HepG2 (cell line): ENCODE measurements around the gene TBRG4. TPM values are rescaled to one million over a fixed set of nuclear protein-coding genes. Genes with fewer than 3 reads are reported as not detected.

Experiments used
- ATAC-seq: fragments of 200-7000 bp; cut with Tn5 transposase; 3 replicates; pipeline ENCODE4 v1.9.1; 2020; ENCODE audit warnings: mild to moderate bottlenecking, moderate library complexity
- BruUV-seq: library from RNA; stranded (reverse); fragments of 400-500 nt; replicated peaks from 2 replicates; lab custom pipeline; 2021; lab: Mats Ljungman, UMichigan
- CTCF ChIA-PET: fragments of 300-600 bp; formaldehyde crosslinking; extraction: SDS; loops from one replicate; lab custom pipeline; 2021; ENCODE audit warnings: low total read pairs, inconsistent platforms, low intra/inter-chr PET ratio; lab: Yijun Ruan, JAX
- POLR2A ChIA-PET: fragments of 350-600 bp; sonication (Branson Sonifier 250); formaldehyde crosslinking; loops from one replicate; lab custom pipeline; 2020; ENCODE audit warnings: antibody characterized with exemption, inconsistent platforms; lab: Yijun Ruan, JAX
- DNase-seq: peaks from one replicate; pipeline ENCODE4 v3.0.0-alpha.2; 2015; ENCODE audit warnings: low spot score
- FAIRE-seq: peaks from 3 replicates; lab custom pipeline; 2011; peaks lifted over from hg19 to GRCh38; lab: Jason Lieb, UNC
- H2AFZ ChIP-seq: one replicate; pipeline ENCODE4 v1.6.1; 2011; ENCODE audit warnings: low read length, inconsistent platforms
- H3K27ac ChIP-seq: fragments of 300-600 bp; 3 replicates; pipeline ENCODE4 v1.8.0; 2011; ENCODE audit warnings: mixed run types, mild to moderate bottlenecking, mixed read lengths, low read length, inconsistent platforms; ENCODE audit not compliant: insufficient read depth; ENCODE audit errors: extremely low read length
- H3K27me3 ChIP-seq, 2 experiments: fragments of 200-600 bp in 1 of 2; 2 replicates in 1 of 2; 3 replicates in 1 of 2; pipeline versions ENCODE4 v1.6.0 to v1.8.0; 2011; ENCODE audit warnings: low read length in 2 of 2, mild to moderate bottlenecking in 2 of 2, moderate library complexity in 2 of 2, inconsistent platforms in 1 of 2; ENCODE audit not compliant: insufficient read depth in 2 of 2, control insufficient read depth in 1 of 2
- H3K36me3 ChIP-seq, 2 experiments: fragments of 200-600 bp in 1 of 2; replicated peaks in 1 of 2; 2 replicates in 1 of 2; 3 replicates in 1 of 2; pipeline versions ENCODE4 v1.5.1 to v1.8.0; 2011; ENCODE audit warnings: low read length in 2 of 2, inconsistent platforms in 1 of 2; ENCODE audit not compliant: insufficient read depth in 2 of 2, control insufficient read depth in 1 of 2
- H3K4me1 ChIP-seq: 2 replicates; pipeline ENCODE4 v1.5.1; 2012; ENCODE audit warnings: low read length, inconsistent platforms; ENCODE audit not compliant: insufficient read depth
- H3K4me2 ChIP-seq: 2 replicates; pipeline ENCODE4 v1.6.0; 2011; ENCODE audit warnings: low read depth, low read length, inconsistent platforms
- H3K4me3 ChIP-seq, 3 experiments: fragments of 200-600 bp in 1 of 3; sonication (generic), shearing (Covaris generic) in 1 of 3; replicated peaks in 1 of 3; 2 replicates each; pipeline ENCODE4 v1.5.1; 2011 to 2016; ENCODE audit warnings: low read length in 3 of 3, inconsistent platforms in 2 of 3, low read depth in 2 of 3, mild to moderate bottlenecking in 2 of 3, control low read depth in 1 of 3, mixed read lengths in 1 of 3; ENCODE audit not compliant: insufficient read depth in 1 of 3
- H3K79me2 ChIP-seq: one replicate; pipeline ENCODE4 v1.6.1; 2011; ENCODE audit warnings: low read length, inconsistent platforms; ENCODE audit not compliant: insufficient read depth
- H3K9ac ChIP-seq: 2 replicates; pipeline ENCODE4 v1.6.0; 2011; ENCODE audit warnings: mild to moderate bottlenecking, low read depth, low read length, inconsistent platforms; ENCODE audit not compliant: insufficient read depth
- H3K9me3 ChIP-seq: 2 replicates; pipeline ENCODE4 v1.5.1; 2012; ENCODE audit warnings: mild to moderate bottlenecking, low read length
- H4K20me1 ChIP-seq: 2 replicates; pipeline ENCODE4 v1.6.0; 2011; ENCODE audit warnings: inconsistent platforms, mild to moderate bottlenecking, low read length, moderate library complexity; ENCODE audit not compliant: insufficient read depth
- CHCHD3 ChIP-seq: sonication (generic); formaldehyde crosslinking; IDR thresholded peaks from 2 replicates; pipeline ENCODE4 v1.8.0; 2022; ENCODE audit warnings: mild to moderate bottlenecking, missing genetic modification reagents, moderate library complexity
- CREM ChIP-seq, 2 experiments: sonication (generic) in 1 of 2; formaldehyde crosslinking in 1 of 2; IDR thresholded peaks; 2 replicates each; pipeline versions ENCODE4 v1.4.0 to v1.6.1; 2016 to 2020; ENCODE audit warnings: antibody characterized with exemption in 1 of 2, mild to moderate bottlenecking in 1 of 2, missing genetic modification reagents in 1 of 2
- FOXO1 ChIP-seq: sonication (generic); formaldehyde crosslinking; IDR thresholded peaks from 2 replicates; pipeline ENCODE4 v1.4.0; 2020; ENCODE audit warnings: missing genetic modification reagents
- HIC2 ChIP-seq: sonication (generic); formaldehyde crosslinking; IDR thresholded peaks from 2 replicates; pipeline ENCODE4 v1.9.0; 2022; ENCODE audit warnings: low read depth, missing genetic modification reagents
- HNRNPK ChIP-seq: fragments of 200-400 bp; formaldehyde crosslinking; IDR thresholded peaks from 2 replicates; pipeline ENCODE4 v1.6.1; 2018; ENCODE audit warnings: low read length, low read depth, moderate library complexity, mild to moderate bottlenecking; ENCODE audit not compliant: poor library complexity, severe bottlenecking
- MXD1 ChIP-seq: sonication (generic); formaldehyde crosslinking; IDR thresholded peaks from 2 replicates; pipeline ENCODE4 v1.4.0; 2020; ENCODE audit warnings: mild to moderate bottlenecking, missing genetic modification reagents
- NFE2 ChIP-seq: sonication (generic); formaldehyde crosslinking; IDR thresholded peaks from 2 replicates; pipeline ENCODE4 v1.4.0; 2020; ENCODE audit warnings: missing genetic modification reagents
- NR2F2 ChIP-seq: IDR thresholded peaks from 2 replicates; pipeline ENCODE4 v1.6.1; 2012; ENCODE audit warnings: low read depth, inconsistent platforms, borderline replicate concordance
- SRY ChIP-seq: sonication (generic); formaldehyde crosslinking; IDR thresholded peaks from 2 replicates; pipeline ENCODE4 v1.8.0; 2022; ENCODE audit warnings: mild to moderate bottlenecking, missing genetic modification reagents
- TMF1 ChIP-seq: sonication (generic); formaldehyde crosslinking; IDR thresholded peaks from 2 replicates; pipeline ENCODE4 v1.8.1; 2022; ENCODE audit warnings: low read depth, missing genetic modification reagents
- ZBED4 ChIP-seq: sonication (generic); formaldehyde crosslinking; IDR thresholded peaks from 2 replicates; pipeline ENCODE4 v1.4.0; 2020; ENCODE audit warnings: missing genetic modification reagents, borderline replicate concordance
- ZBTB25 ChIP-seq: IDR thresholded peaks from 2 replicates; pipeline ENCODE4 v1.6.1; 2018; ENCODE audit warnings: missing genetic modification reagents
- ZKSCAN1 ChIP-seq: fragments of 150-350 bp; IDR thresholded peaks from 2 replicates; pipeline ENCODE4 v1.6.1; 2014; ENCODE audit warnings: low read length
- ZNF703 ChIP-seq: sonication (generic); formaldehyde crosslinking; IDR thresholded peaks from 2 replicates; pipeline ENCODE4 v1.5.1; 2020; ENCODE audit warnings: missing genetic modification reagents, mild to moderate bottlenecking, moderate library complexity, borderline replicate concordance
- ZSCAN25 ChIP-seq: sonication (generic); formaldehyde crosslinking; IDR thresholded peaks from 2 replicates; pipeline ENCODE4 v1.8.0; 2022; ENCODE audit warnings: mild to moderate bottlenecking, missing genetic modification reagents
- WGBS: methylation state at CpG from one replicate; pipeline ENCODE4 v1.1.6; 2017; ENCODE audit warnings: low lambda C conversion rate; 5-methylcytosine and 5-hydroxymethylcytosine counted together
- in situ Hi-C: cut with HindIII; loops from 2 replicates; pipeline ENCODE4 v1.10.0; 2017; ENCODE audit warnings: low pct_unique_long_range_greater_than_20kb; ENCODE audit not compliant: extremely low pct_ligation_motif_present
- intact Hi-C: fragments of 100-400 bp; cut with micrococcal nuclease; formaldehyde crosslinking; loops from one replicate; pipeline ENCODE4 v1.10.0; 2022; ENCODE audit not compliant: unreplicated experiment
- polyA plus RNA-seq, 8 experiments: library from polyadenylated mRNA; depleted of rRNA in 3 of 8; stranded (reverse) in 7 of 8; unstranded in 1 of 8; fragments of >200 nt; fragmentation: Illumina TruSeq in 4 of 8; extraction: Trizol in 4 of 8; gene quantifications; 2 replicates each; pipeline versions ENCODE4 v1.2.1 to v1.2.3, GENCODE V29; 2011 to 2016; ENCODE audit warnings: low read depth in 4 of 8, missing spikeins in 1 of 8, mixed read lengths in 1 of 8; ENCODE audit not compliant: insufficient read depth in 1 of 8
- total RNA-seq, 5 experiments: library from RNA; depleted of rRNA; stranded (reverse); fragments of >200 nt; fragmentation: Illumina TruSeq; extraction: Trizol; gene quantifications; 2 replicates each; pipeline ENCODE4 v1.2.3, GENCODE V29; 2016; ENCODE audit warnings: low read depth in 1 of 5

TBRG4 gene
- total and polyA plus RNA-seq, 2 of the 13 experiments (the other 11 are each of a cell fraction or from before 2014, with no cell fraction given) = 87.8 to 107 TPM

GRCh38 chr7:45061806-45062425 is 49.6 kb downstream of the TBRG4 start:
- Histone ChIP-seq H3K9me3 (no peaks in the 10 kb centered on the region), H3K4me3 (no peak overlapping the region), H2AFZ (no peak overlapping the region), H3K27me3 (no peaks in the 10 kb centered on the region), H3K4me1 (no peaks in the 10 kb centered on the region), H4K20me1 (no peaks in the 10 kb centered on the region), H3K36me3 (peaks cover 0 to 14% of the 10 kb centered on the region in 2 experiments; a peak in 4 of 5 replicates), H3K4me2 (no peak overlapping the region), H3K9ac (no peak overlapping the region), H3K79me2 (no peaks in the 10 kb centered on the region), H3K27ac (no peak overlapping the region)
- DNase-seq (no peak), ATAC-seq (no peak), FAIRE-seq (no peak)
- intact Hi-C loops (no loop called here), in situ Hi-C loops (no loop called here)
- CTCF ChIA-PET = no interaction called here
- POLR2A ChIA-PET = no interaction called here
- WGBS = 100% methylated on average over 1 of the region's 1 CpG
- no TSS peak for BruUV-seq
- TF ChIP-seq ZKSCAN1 (no peak), HNRNPK (no peak), NFE2 (CRISPR knock-in tag) (no peak), ZNF703 (CRISPR knock-in tag) (no peak), ZSCAN25 (CRISPR knock-in tag) (no peak), CREM (IDR thresholded peaks at IDR 0.05) (no peak), CREM (CRISPR knock-in tag; IDR thresholded peaks at IDR 0.05) (no peak), HIC2 (CRISPR knock-in tag) (no peak), SRY (CRISPR knock-in tag) (no peak), NR2F2 (no peak), CHCHD3 (CRISPR knock-in tag) (no peak), ZBTB25 (CRISPR knock-in tag) (no peak), MXD1 (no peak), FOXO1 (CRISPR knock-in tag) (no peak), TMF1 (CRISPR knock-in tag) (no peak), ZBED4 (CRISPR knock-in tag) (no peak)
